Keratinocyte (primary cell): ENCODE measurements around the gene LGALS7B. TPM values are rescaled to one million over a fixed set of nuclear protein-coding genes. Genes with fewer than 3 reads are reported as not detected.

Source experiments
- DNase-seq: peaks from one replicate; pipeline ENCODE4 v3.0.0-alpha.2; 2011; ENCODE audit warnings: low read depth, missing footprints, low spot score
- FAIRE-seq: peaks from 2 replicates; lab custom pipeline; 2011; peaks lifted over from hg19 to GRCh38; lab: Jason Lieb, UNC
- H2AFZ ChIP-seq: 2 replicates; pipeline ENCODE4 v1.6.0; 2012; ENCODE audit warnings: low read length, control low read depth, inconsistent platforms; ENCODE audit not compliant: control insufficient read depth
- H3K27ac ChIP-seq: 2 replicates; pipeline ENCODE4 v1.5.1; 2011; ENCODE audit warnings: low read length; ENCODE audit not compliant: control insufficient read depth, insufficient read depth
- H3K27me3 ChIP-seq: 3 replicates; pipeline ENCODE4 v1.6.0; 2011; ENCODE audit warnings: low read length; ENCODE audit not compliant: control insufficient read depth, insufficient read depth; ENCODE audit errors: extremely low read depth
- H3K36me3 ChIP-seq, 2 experiments: 2 replicates in 1 of 2; 3 replicates in 1 of 2; pipeline ENCODE4 v1.5.1; 2011; ENCODE audit warnings: low read length in 2 of 2, mild to moderate bottlenecking in 1 of 2; ENCODE audit not compliant: control insufficient read depth in 2 of 2, insufficient read depth in 2 of 2; ENCODE audit errors: extremely low read depth in 1 of 2
- H3K4me1 ChIP-seq: 3 replicates; pipeline ENCODE4 v1.5.1; 2011; ENCODE audit warnings: low read length; ENCODE audit not compliant: control insufficient read depth, insufficient read depth; ENCODE audit errors: extremely low read depth
- H3K4me2 ChIP-seq: 3 replicates; pipeline ENCODE4 v1.6.0; 2011; ENCODE audit warnings: low read depth, low read length; ENCODE audit not compliant: control insufficient read depth, insufficient read depth; ENCODE audit errors: extremely low read depth
- H3K4me3 ChIP-seq, 3 experiments: fragments of 200-600 bp in 1 of 3; sonication (generic) in 1 of 3; 2 replicates in 2 of 3; 3 replicates in 1 of 3; pipeline ENCODE4 v1.5.1; 2011 to 2016; ENCODE audit warnings: low read length in 3 of 3, mild to moderate bottlenecking in 3 of 3, control low read depth in 2 of 3, inconsistent platforms in 1 of 3, low read depth in 1 of 3, mixed read lengths in 1 of 3, mixed run types in 1 of 3, moderate library complexity in 1 of 3; ENCODE audit not compliant: control insufficient read depth in 2 of 3, insufficient read depth in 2 of 3; ENCODE audit errors: extremely low read depth in 1 of 3
- H3K79me2 ChIP-seq: 2 replicates; pipeline ENCODE4 v1.6.0; 2012; ENCODE audit warnings: low read length; ENCODE audit not compliant: control insufficient read depth, insufficient read depth
- H3K9ac ChIP-seq: 3 replicates; pipeline ENCODE4 v1.6.0; 2011; ENCODE audit warnings: low read length; ENCODE audit not compliant: control insufficient read depth, insufficient read depth; ENCODE audit errors: extremely low read depth
- H3K9me1 ChIP-seq: 3 replicates; pipeline ENCODE4 v1.6.0; 2011; ENCODE audit warnings: low read length; ENCODE audit not compliant: control insufficient read depth, insufficient read depth; ENCODE audit errors: extremely low read depth
- H3K9me3 ChIP-seq: 2 replicates; pipeline ENCODE4 v1.5.1; 2012; ENCODE audit warnings: low read depth, low read length; ENCODE audit not compliant: control insufficient read depth
- H4K20me1 ChIP-seq: 3 replicates; pipeline ENCODE4 v1.6.0; 2011; ENCODE audit warnings: low read length; ENCODE audit not compliant: control insufficient read depth, insufficient read depth; ENCODE audit errors: extremely low read depth
- CTCF ChIP-seq, 3 experiments: IDR thresholded peaks in 1 of 3; conservative IDR thresholded peaks in 1 of 3; optimal IDR thresholded peaks in 1 of 3; 2 replicates in 2 of 3; 3 replicates in 1 of 3; pipeline versions ENCODE3 to v1.5.1; 2011; ENCODE audit warnings: low read length in 3 of 3, mild to moderate bottlenecking in 3 of 3, moderate library complexity in 2 of 3, control low read depth in 1 of 3, inconsistent platforms in 1 of 3; ENCODE audit not compliant: insufficient read depth in 2 of 3; ENCODE audit errors: extremely low read depth in 1 of 3
- EZH2 ChIP-seq: IDR thresholded peaks from one replicate; pipeline ENCODE4 v1.6.1; 2012; ENCODE audit warnings: inconsistent platforms, mild to moderate bottlenecking, low read length, moderate library complexity
- dilution Hi-C: fragments of 300-500 bp; cut with MboI; formaldehyde crosslinking; loops from one replicate; pipeline ENCODE4 v1.7.0; 2020; ENCODE audit warnings: low sequenced_read_pairs; ENCODE audit not compliant: extremely low pct_ligation_motif_present
- polyA plus RNA-seq, 5 experiments: library from polyadenylated mRNA; depleted of rRNA in 3 of 5; stranded (reverse) in 3 of 5; stranded (forward) in 1 of 5; unstranded in 1 of 5; fragments of >200 nt; gene quantifications; 1 replicate in 1 of 5; 2 replicates in 3 of 5; 3 replicates in 1 of 5; pipeline versions ENCODE4 v1.2.1 to v1.2.3, GENCODE V29; 2011 to 2012; ENCODE audit warnings: missing spikeins in 2 of 5, low read depth in 1 of 5, low replicate concordance in 1 of 5

Gene LGALS7B
- polyA plus RNA-seq, 1 donor (not counting 4 experiments of a cell fraction or from before 2014, with no cell fraction given), result 1,668 TPM

- no peak for FAIRE-seq
- TF ChIP-seq CTCF (optimal IDR thresholded peaks at IDR 0.05 in 1 of 3, IDR thresholded peaks at IDR 0.05 in 1 of 3, conservative IDR thresholded peaks at IDR 0.05 in 1 of 3; ENCODE audit: extremely low read depth in 1 of 3, insufficient read depth in 2 of 3, low read length in 3 of 3) (no peak), EZH2 (no peak)
- Histone ChIP-seq H3K79me2 (no peaks in the 10 kb centered on the region), H3K4me2 (no peak overlapping the region), H3K4me3 (no peak overlapping the region), H3K36me3 (no peaks in the 10 kb centered on the region), H3K4me1 (no peaks in the 10 kb centered on the region), H3K9me1 (no peaks in the 10 kb centered on the region), H4K20me1 (no peaks in the 10 kb centered on the region), H3K9ac (no peak overlapping the region), H3K27me3 (no peaks in the 10 kb centered on the region), H3K27ac (no peak overlapping the region), H3K9me3 (no peaks in the 10 kb centered on the region), H2AFZ (no peak overlapping the region)
- dilution Hi-C loops, result no loop called here
- DNase-seq, result no peak
Observed at GRCh38 chr19:38763795-38764220, 25.2 kb upstream of the LGALS7B start.

GRCh38 chr19:38765214-38765613, 23.8 kb upstream of the LGALS7B start:
- FAIRE-seq, result no peak
- no peaks in the 10 kb centered on the region for H4K20me1 ChIP-seq

More at GRCh38 chr19:38765214-38765613, 23.8 kb upstream of the LGALS7B start:
- DNase-seq, result no peak
- Histone ChIP-seq H3K36me3 (no peaks in the 10 kb centered on the region), H3K4me1 (peaks cover 6% of the 10 kb centered on the region), H3K4me3 (no peak overlapping the region), H3K4me2 (no peak overlapping the region), H3K27me3 (no peaks in the 10 kb centered on the region), H3K9me3 (no peaks in the 10 kb centered on the region), H2AFZ (no peak overlapping the region), H3K27ac (no peak overlapping the region), H3K9me1 (no peaks in the 10 kb centered on the region), H3K9ac (no peak overlapping the region), H3K79me2 (no peaks in the 10 kb centered on the region)
- dilution Hi-C loops, result no loop called here
- TF ChIP-seq CTCF (optimal IDR thresholded peaks at IDR 0.05 in 1 of 3, IDR thresholded peaks at IDR 0.05 in 1 of 3, conservative IDR thresholded peaks at IDR 0.05 in 1 of 3; ENCODE audit: extremely low read depth in 1 of 3, insufficient read depth in 2 of 3, low read length in 3 of 3) (no peak), EZH2 (no peak)
